LNCaP clone FGC (cell line): ENCODE measurements around the gene ZNF592.

Experiments
- DNase-seq: peaks from one replicate; pipeline ENCODE4 v3.0.0-alpha.2; 2011; ENCODE audit warnings: low read depth
- H3K4me3 ChIP-seq: 2 replicates; pipeline ENCODE4 v1.5.1; 2011; ENCODE audit warnings: mild to moderate bottlenecking, low read depth, low read length, control low read depth
- TF ChIP-seq, protein P1 (sequence below): IDR thresholded peaks from 2 replicates; pipeline ENCODE4 v1.5.1; 2012; ENCODE audit warnings: mild to moderate bottlenecking; ENCODE audit not compliant: control insufficient read depth, insufficient read depth; ENCODE audit errors: extremely low read depth

The ZNF592 gene

DNA sequence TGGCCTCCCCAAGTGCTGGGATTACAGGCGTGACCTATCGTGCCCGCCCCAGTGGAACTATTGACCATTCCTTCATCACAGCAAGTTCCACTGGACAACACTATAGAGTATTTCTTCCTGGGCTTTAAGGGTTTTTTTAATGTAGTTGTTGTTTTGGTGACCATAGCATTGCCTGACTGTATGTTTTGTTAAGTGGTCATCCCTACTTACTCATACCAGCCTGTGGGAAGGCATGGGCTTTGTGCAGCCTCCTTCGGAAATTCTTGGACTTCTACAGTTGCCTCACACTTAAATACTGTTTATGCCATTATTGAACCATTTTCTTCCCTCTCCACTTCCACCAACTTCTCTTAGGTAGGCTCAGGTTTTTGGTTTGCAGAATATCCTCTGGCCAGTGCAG is 48.8 kb downstream of the ZNF592 start:
- TF ChIP-seq, protein P1, sequence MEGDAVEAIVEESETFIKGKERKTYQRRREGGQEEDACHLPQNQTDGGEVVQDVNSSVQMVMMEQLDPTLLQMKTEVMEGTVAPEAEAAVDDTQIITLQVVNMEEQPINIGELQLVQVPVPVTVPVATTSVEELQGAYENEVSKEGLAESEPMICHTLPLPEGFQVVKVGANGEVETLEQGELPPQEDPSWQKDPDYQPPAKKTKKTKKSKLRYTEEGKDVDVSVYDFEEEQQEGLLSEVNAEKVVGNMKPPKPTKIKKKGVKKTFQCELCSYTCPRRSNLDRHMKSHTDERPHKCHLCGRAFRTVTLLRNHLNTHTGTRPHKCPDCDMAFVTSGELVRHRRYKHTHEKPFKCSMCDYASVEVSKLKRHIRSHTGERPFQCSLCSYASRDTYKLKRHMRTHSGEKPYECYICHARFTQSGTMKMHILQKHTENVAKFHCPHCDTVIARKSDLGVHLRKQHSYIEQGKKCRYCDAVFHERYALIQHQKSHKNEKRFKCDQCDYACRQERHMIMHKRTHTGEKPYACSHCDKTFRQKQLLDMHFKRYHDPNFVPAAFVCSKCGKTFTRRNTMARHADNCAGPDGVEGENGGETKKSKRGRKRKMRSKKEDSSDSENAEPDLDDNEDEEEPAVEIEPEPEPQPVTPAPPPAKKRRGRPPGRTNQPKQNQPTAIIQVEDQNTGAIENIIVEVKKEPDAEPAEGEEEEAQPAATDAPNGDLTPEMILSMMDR, result no peak
- DNase-seq, result no peak
- H3K4me3 ChIP-seq, result no peak overlapping the region

DNA sequence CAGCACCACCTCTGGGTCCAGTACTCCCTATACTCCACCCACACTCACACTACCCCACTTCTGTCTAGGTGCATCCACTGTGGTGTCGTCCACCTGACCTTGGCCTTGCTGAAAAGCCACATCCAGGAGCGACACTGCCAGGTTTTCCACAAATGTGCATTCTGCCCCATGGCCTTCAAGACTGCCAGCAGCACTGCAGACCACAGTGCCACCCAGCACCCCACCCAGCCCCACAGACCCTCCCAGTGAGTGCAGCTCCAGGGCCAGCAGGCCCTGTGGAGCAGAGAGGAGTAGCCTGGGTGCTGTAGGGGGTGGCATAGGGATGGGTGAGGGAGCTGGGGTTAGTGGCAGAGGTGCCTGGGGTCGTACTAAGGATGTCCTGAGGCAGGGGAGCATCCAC is 49.4 kb downstream of the ZNF592 start:
- no peak for DNase-seq
- no peak overlapping the region for H3K4me3 ChIP-seq
- TF ChIP-seq, protein P1, result no peak

DNA sequence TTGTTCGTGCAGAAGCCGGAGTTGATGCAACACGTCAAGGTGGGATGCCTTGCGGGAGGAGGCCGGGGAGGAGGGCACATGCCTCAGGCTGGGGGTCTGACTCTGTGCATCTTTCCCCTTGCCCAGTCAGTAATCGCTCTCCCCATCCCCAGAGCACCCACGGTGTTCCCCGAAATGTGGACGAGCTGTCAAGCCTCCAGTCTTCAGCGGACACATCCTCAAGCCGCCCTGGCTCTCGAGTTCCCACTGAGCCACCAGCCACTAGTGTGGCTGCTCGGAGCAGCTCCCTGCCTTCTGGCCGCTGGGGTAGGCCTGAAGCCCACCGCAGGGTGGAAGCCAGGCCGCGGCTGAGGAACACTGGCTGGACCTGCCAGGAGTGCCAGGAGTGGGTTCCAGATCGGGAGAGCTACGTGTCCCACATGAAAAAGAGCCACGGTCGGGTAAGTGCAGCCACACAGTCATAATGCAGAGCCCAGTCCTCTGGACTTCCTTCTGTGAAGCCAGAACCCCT is 50.1 kb downstream of the ZNF592 start:
- TF ChIP-seq, protein P1, result no peak
- no peak for DNase-seq
- no peak overlapping the region for H3K4me3 ChIP-seq

DNA sequence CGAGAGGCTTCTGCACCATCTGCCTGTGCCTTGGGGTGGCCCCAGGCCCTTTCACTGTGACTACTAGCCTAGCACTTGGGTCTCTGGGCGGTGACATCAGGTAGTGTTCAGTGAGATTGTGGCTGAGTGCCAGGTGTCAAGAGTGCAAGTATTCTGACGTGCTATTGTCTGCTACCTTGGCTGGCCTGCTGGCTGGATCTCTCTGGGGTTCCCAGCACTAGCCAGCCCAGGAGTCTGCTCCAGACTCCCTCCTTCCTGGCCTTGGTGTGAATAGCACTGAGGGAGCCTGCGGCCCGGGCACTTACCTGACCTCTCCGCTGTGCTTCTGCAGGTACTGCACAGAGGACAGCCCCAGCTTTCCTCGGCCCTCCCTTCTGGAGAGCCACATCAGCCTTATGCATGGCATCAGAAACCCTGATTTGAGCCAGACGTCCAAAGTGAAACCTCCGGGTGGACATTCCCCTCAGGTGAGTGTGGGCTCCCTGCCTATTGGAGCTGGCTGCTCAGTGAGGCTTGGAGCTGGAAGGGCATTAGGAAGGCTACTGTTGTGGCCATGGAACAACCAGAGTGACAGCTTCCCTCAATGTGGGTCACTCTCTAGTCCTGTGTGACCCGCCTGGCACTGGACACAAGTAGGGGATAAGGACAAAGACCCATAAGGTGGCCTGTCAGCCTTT is 51.3 kb downstream of the ZNF592 start:
- TF ChIP-seq, protein P1, result no peak
- DNase-seq, result no peak
- no peak overlapping the region for H3K4me3 ChIP-seq

DNA sequence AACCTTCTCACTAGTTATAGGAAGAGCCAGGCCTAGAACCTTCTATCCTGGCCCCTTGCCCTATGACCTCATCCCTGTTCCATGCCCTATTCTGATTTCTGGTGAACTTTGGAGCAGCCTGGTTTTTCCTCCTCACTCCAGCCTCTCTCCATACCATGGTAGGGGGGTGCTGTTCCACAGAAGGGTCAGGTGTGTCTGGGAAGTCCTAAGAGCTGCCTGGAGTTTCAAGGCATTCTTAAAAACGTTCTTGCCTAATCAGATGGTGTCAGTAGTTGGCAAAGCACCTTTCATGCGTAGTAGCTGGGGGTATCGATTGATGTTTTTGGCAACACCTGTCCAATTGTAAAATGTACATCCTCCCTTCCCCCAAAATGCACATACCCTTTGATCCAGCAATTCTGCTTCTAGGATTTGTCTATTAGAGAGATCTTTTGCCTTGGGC is 52.0 kb downstream of the ZNF592 start:
- H3K4me3 ChIP-seq, result no peak overlapping the region
- no peak for DNase-seq
- TF ChIP-seq, protein P1, result no peak

DNA sequence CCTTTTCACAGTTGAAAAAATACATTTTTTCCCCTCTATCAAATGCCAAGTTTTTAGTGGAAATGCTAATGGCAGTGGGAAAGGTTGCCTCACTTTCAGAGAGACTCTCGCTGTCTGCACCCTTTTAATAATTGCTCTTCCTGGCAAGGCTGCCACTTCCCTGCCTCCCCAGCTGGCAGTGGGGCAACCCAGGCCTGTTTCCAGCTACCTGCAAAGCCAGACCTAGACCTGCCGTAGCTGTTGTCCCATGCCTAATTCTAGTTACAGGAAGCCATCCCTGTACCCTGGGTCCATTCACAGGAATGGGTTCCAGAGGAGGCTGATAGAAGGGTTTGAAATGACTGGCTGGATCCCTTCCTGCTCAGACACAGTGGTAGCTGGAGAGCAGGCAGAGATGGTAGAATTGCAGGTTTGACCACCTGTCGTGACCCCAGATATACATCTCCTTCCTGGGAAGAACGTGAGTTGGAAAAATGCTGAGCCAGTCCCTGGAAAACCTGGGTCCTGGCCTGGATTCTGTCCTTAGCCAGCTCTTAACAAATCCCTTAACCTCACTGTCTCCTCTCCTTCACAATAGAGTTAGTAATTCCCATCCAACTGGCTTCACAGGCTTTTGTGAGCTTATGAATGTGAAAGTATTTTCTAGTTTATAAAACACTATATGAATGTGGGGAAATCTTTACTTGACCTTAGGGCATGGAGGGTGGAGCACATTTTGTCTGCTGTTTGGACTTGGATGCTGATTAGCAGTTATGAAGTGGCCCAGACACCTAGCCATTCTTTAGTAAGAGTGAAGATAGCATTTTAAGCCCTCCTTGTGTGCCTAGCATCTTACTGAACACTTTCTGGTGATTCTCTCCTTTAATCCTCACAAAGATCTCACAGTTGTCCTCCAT is 55.9 kb downstream of the ZNF592 start:
- H3K4me3 ChIP-seq, result no peak overlapping the region
- TF ChIP-seq, protein P1, result no peak
- peak; percentile 49 for DNase-seq

DNA sequence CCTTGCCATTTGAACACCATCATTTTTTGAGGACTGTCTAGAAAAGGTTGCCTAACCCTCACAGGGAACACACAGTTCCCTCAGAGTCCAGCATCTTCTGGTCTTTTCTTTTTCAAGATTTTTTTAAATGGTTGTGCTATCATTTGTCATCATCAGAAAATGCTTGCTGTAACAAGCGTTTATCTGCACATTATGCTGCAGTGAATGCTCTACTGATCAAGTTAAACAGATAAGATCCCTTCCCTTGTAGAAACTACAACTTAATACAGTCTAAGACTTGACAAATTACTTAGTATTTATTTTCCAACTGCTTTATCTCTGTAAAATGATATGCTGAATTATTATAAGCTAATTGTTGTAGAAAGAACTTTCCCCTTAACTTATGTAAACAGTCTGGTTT is 56.8 kb downstream of the ZNF592 start:
- no peak overlapping the region for H3K4me3 ChIP-seq
- DNase-seq, result no peak
- TF ChIP-seq, protein P1, result no peak
